ENCODE data around the gene FAM43A. TPM values are rescaled to one million over a fixed set of nuclear protein-coding genes. Genes with fewer than 3 reads are reported as not detected.
A peak's percentile ranks its signal among the peaks of the same experiment; 100 is the strongest.

FAM43A gene
- total RNA-seq, 1 donor from 2014 or later = 38.2 TPM

- peaks cover 8% of the 10 kb centered on the region for H3K36me3 Mint-ChIP-seq (ENCODE audit: unreplicated experiment)
- no peak for DNase-seq (ENCODE audit: extremely low spot score, unreplicated experiment)
Observed at GRCh38 chr3:194691481-194692283, 6.0 kb downstream of the FAM43A start.

GRCh38 chr3:194696702-194697101 lies 11.0 kb downstream of the FAM43A start:
- Mint-ChIP-seq H3K9me3 (ENCODE audit: unreplicated experiment) (peaks cover 10% of the 10 kb centered on the region), H3K27ac (ENCODE audit: unreplicated experiment) (no peak overlapping the region), H3K4me3 (ENCODE audit: unreplicated experiment) (no peak overlapping the region), H3K27me3 (ENCODE audit: unreplicated experiment) (peaks cover 4% of the 10 kb centered on the region), H3K36me3 (ENCODE audit: unreplicated experiment) (no peaks in the 10 kb centered on the region), H3K4me1 (ENCODE audit: unreplicated experiment) (peaks cover 4% of the 10 kb centered on the region)
- no peak for TF ChIP-seq CTCF (IDR thresholded peaks at IDR 0.05)
- no peak for DNase-seq (ENCODE audit: extremely low spot score, unreplicated experiment)

More at GRCh38 chr3:194691481-194692283, 6.0 kb downstream of the FAM43A start:
- H3K27ac Mint-ChIP-seq (ENCODE audit: unreplicated experiment) = peak overlapping the region; percentile 17
- no peaks in the 10 kb centered on the region for H3K9me3 Mint-ChIP-seq (ENCODE audit: unreplicated experiment)
- H3K4me3 Mint-ChIP-seq (ENCODE audit: unreplicated experiment) = no peak overlapping the region
- H3K27me3 Mint-ChIP-seq (ENCODE audit: unreplicated experiment) = no peaks in the 10 kb centered on the region
- H3K4me1 Mint-ChIP-seq (ENCODE audit: unreplicated experiment) = peaks cover 42% of the 10 kb centered on the region
- TF ChIP-seq CTCF (IDR thresholded peaks at IDR 0.05) = no peak

DNA sequence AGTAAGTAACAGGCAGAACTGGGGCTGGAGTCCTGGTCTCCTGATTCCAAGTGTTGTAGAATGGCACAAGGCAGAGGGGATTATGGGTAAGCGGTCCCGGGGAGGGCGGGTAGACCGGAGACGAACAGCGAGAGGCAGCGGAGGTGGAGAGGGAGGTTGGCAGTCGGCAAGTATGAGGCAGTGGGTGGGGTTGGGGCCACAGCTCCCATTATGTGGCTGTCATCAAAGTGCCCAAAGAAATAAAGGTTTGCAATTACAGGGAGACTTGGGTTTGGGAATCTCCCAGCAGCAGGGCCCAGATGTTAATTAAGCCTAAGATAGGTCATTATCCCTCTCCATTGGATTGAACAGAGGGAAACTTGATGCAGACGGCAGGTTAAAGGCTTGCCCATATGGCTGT lies 16.9 kb downstream of the FAM43A start:
- no peak for TF ChIP-seq CTCF (IDR thresholded peaks at IDR 0.05)
- Mint-ChIP-seq H3K27me3 (ENCODE audit: unreplicated experiment) (peaks cover 2% of the 10 kb centered on the region), H3K9me3 (ENCODE audit: unreplicated experiment) (peaks cover 10% of the 10 kb centered on the region), H3K4me1 (ENCODE audit: unreplicated experiment) (peaks cover 17% of the 10 kb centered on the region), H3K36me3 (ENCODE audit: unreplicated experiment) (no peaks in the 10 kb centered on the region), H3K4me3 (ENCODE audit: unreplicated experiment) (no peak overlapping the region), H3K27ac (ENCODE audit: unreplicated experiment) (no peak overlapping the region)
- DNase-seq (ENCODE audit: extremely low spot score, unreplicated experiment) = no peak

DNA sequence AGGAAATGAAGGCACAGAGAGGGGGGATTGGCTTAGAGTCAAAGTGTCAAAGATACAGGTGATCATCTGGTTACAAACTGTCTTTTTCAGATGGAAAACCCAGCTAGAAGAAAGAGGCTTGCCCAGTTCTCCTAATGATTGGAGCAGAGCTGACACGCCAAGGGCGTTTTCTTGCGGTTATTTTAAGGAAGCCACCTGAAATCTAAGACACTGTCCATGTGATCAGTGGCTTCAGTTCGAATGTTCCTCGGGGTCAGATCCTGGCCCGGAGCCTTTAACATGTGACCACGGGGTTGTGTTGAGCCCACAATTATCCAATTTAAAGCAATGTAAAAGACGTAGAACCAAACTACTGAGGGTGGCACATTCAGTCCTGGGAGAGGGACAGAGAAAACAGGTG lies 19.5 kb downstream of the FAM43A start:
- no peak for DNase-seq (ENCODE audit: extremely low spot score, unreplicated experiment)
- Mint-ChIP-seq H3K27ac (ENCODE audit: unreplicated experiment) (no peak overlapping the region), H3K9me3 (ENCODE audit: unreplicated experiment) (no peaks in the 10 kb centered on the region), H3K4me3 (ENCODE audit: unreplicated experiment) (no peak overlapping the region), H3K27me3 (ENCODE audit: unreplicated experiment) (peaks cover 2% of the 10 kb centered on the region), H3K36me3 (ENCODE audit: unreplicated experiment) (no peaks in the 10 kb centered on the region), H3K4me1 (ENCODE audit: unreplicated experiment) (peaks cover 17% of the 10 kb centered on the region)
- no peak for TF ChIP-seq CTCF (IDR thresholded peaks at IDR 0.05)

DNA sequence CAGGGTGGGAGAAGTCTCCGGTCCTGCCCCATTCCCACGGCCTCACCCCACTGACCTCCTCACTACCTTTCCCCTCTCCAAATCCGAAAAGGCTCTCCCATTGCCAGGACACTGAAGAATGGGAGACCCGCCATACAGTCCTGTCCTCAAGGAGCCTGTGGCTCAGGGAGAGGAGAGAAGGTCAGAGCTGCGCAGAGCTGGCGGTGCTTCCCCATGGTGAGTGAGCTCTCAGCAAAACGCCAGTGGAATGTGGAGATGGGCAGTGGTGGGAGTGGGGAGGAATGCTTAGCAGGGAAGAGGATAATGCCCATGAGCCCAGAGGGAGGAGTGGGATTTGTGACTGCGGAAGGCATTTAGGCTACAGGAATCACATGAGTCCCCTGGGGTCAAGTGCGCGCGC lies 20.1 kb downstream of the FAM43A start:
- Mint-ChIP-seq H3K36me3 (ENCODE audit: unreplicated experiment) (no peaks in the 10 kb centered on the region), H3K27ac (ENCODE audit: unreplicated experiment) (no peak overlapping the region), H3K9me3 (ENCODE audit: unreplicated experiment) (no peaks in the 10 kb centered on the region), H3K4me3 (ENCODE audit: unreplicated experiment) (no peak overlapping the region), H3K27me3 (ENCODE audit: unreplicated experiment) (peaks cover 2% of the 10 kb centered on the region), H3K4me1 (ENCODE audit: unreplicated experiment) (peaks cover 17% of the 10 kb centered on the region)
- TF ChIP-seq CTCF (IDR thresholded peaks at IDR 0.05) = no peak
- DNase-seq (ENCODE audit: extremely low spot score, unreplicated experiment) = no peak
